CD4-positive, alpha-beta T cell treated with Interleukin-15 for 4 hours (primary cell): ENCODE measurements around the gene HRH2.

Experiments
- DNase-seq: peaks from one replicate; pipeline ENCODE4 v3.0.0-alpha.2; 2020; ENCODE audit warnings: low spot score

The HRH2 gene

DNA sequence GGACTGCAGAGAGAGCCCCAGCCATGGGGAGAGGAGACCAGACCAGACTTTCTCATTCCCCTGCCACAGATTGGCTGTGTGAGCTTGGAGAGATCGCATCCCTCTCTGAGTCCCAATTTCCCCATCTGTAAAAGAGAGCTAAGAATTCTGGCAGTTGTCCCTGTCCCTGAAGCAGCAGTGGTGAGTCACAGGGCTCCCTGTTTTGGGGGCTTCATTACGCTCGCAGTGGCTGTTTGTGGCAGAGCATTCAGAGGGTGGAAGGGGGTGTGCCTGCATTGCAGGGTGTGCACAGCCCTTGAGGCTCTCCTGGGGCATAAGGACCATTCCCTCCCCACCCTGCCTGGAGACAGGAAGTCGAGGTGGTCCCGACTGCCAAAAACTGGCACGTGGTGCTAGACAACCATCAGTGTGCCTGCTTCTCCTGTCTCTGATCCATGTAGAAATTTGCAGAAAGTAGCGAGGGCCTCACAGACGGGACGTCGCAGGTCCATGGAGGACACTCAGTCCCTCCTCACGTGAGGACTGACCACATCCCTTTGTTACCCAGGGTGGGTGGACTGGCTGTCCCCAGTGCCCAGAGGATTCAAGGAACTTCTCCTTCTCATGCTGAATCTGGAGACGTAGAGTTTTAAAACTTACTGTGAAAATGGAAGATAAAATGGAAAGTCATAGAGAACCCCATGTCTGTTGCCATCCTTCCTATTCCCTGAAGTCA, 35.3 kb downstream of the HRH2 start:
- DNase-seq: no peak

DNA sequence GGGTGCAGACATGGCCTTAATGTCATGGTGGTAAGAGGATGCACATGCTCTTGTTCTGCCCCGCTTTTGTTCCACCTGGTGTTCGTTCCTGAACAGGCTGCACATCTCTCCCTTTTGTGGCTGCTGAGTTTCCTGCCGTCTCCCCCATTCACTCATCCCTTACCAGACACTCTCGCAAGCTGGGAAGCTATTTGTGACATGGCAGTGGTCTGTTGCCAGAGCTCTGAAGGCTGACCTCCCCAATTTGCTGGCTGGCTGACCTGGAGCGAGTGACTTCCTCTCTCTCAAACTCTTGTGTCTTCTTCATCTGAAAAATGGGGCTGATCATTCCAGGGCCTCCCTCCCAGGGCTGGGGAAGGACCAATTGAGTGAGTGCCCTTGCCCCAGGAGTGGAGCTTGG, 35.9 kb downstream of the HRH2 start:
- DNase-seq: no peak

DNA sequence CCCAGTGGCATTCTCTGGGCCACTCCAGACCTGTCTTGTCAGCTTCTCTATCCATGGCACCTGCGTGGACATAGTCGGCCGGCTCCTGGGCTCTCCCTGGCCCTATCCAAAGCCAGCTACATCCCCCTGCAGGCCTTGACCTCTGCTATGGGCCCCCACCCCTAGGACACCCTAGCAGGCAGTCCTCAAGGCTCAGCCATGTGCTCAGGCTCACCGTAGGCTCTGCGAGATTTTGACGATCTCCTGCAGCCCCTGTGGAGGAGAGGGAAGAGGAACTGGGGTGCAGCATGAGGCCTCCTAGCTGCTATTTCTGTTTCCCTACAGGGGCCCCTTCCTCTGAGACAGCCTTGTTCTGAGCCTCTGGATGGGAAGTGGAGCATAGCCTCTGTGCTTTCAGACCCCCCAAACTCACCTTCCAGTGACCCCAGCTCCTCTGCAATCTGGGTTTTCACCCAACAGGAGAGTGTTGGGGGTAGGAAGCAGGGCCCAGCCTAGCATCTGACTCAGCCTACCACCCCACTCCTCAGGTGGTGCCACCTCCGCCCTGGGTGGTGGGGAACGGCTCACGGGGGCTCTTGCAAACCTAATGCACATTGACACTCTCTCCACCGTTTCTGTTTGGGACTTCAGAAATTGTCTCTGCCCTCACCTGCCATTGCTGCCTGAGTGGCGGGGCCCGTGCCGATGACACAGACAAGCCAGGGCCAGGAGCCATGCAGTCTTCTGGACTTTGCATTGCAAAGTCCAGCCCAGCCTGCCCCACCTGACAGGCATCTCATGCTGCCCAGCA, 36.7 kb downstream of the HRH2 start:
- DNase-seq: no peak

DNA sequence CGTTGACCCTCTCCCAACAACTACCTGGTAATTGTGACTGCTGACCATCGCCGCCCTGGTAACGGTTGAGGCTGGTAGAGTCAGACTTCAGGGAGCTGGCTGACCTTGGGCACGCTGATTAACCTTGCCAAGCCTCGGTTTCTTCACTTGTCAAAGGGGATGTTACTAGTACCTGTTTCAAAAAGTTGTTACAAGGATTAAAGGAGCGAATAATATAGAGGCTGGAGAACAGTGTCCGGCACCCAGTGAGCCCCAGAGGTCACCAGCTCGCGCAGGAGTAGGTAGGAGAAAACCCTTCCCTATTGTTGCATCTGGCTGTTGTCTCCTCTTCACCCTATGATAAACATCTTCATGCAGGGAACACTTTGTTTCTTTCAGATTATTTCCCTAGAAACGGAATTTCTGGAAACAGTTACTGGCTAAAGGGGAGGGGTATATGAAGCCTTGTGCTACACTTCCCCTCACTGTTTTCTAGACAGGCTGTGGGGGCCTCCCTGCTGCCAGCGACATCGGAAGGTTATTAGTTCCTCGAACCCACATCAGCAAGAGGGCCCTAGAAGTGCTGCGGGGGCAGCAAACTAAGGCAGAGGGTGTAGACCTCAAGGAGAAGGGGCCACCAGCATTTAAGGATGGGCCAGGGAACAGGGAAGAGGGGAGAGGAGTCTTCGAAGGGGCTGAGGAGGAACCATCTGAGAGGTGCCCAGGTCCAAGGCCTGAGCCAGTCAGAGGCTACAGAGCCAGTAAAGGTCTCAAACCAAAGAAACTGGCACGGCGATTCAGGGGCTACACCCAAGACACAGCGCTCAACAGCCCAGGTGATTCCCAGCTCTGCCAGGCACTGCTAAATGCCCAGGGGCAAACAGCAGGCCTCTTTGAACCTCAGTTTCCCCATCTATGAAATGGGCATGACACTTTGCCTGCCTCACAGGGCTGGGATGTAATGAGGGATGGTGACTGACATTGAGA, 37.6 kb downstream of the HRH2 start:
- DNase-seq: no peak

DNA sequence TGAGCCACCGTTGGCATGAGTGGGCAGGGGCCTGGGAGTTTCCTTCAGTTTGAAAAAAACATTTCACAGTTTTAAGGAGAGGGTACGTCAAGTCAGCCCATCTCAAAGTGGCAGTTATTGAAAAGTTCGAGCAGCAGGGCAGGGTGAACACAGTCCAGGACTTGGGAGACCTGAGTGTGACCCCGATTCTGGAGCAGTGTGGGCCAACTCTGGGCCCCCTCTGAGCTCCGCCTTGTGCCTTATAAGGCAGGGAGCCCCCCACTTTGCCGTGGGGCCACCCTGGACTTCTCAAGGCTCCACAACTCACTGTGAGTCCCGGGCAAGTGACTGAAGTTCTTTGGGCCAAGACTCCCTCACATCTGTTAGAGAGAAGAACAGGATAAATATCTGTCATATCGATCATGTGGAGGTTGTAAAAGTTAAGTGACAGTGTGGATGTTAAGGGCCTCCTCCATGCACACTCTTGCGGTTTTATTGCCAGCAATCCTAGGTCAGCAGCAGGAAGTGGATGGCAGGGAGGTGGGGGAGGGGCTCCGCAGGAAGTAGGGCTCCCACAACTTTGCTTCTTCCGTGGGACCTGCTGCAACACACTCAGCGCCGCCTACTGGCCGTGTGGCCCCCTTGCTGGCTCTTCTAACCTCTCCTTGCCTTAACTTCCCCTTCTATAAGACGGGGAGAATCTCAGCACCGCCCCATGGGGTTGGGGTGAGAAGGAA, 38.4 kb downstream of the HRH2 start:
- DNase-seq: peak; percentile 59

DNA sequence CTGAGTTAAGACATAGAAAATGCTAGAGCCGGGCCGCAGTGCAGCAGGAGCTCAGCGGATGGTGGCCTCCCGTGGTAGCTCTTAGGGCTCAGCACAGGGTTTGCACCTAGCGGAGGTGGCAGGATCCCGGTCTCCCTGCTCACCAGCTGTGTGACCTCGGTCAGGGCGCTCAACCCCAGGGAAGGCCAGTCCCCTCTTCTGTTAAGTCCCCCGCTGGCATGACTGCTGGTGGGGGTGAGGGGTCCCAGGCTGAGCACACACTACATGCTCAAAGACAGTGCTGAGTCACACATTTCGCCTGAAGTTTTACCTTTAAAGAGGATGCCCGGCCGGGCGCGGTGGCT, 39.0 kb downstream of the HRH2 start:
- no peak for DNase-seq

DNA sequence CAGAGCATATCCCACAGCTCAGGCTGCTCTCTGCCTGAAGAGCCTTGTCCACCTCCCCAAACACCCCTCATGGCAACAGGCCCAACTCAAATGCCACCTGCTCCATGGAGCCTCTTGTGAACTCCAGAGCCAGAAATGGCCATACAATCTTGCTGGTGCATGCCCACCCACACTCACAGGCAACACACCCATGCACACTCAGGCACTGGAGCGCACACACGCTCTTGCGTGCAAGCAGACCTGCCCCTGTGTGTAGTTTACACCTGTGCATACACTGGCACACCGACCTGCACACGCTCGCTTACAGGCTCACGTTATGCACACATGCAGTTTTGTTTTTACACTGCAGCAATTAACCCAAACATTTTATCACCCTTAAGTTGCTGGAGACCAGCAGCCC, 40.0 kb downstream of the HRH2 start:
- no peak for DNase-seq

DNA sequence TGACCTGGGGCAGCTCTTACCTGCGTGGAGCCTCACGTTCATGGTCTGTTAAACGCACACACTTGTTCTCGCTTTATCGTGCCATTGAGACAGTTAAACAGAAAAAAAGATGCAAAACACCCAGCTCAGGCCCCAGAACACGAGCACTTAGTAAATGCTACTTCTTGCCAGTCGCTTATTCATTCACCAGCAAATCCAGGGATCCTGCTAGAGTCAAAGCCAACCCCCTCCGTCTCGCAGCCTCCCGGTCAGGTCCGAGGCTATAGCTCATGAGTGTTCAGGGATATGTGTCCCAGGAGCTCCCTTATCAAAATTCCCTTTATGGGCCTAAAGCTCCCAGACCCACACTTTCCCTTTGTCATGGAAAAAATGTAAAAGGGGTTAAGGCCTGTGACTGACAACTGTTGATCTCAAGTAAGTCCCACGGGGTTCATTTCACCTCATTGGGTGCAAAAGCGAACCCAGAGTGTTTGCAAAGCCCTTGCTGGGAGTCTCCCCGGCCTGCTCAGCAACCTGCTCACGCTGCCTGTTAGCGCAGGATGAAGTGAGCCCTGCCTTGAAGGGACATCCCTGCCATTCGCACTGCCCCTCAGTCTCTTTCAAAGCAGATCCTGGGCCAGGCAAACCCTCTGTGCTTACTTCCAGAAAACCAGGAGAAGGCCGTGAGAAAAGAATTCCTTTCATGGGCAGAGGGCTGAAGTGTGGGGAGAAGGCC, 40.7 kb downstream of the HRH2 start:
- DNase-seq: no peak

DNA sequence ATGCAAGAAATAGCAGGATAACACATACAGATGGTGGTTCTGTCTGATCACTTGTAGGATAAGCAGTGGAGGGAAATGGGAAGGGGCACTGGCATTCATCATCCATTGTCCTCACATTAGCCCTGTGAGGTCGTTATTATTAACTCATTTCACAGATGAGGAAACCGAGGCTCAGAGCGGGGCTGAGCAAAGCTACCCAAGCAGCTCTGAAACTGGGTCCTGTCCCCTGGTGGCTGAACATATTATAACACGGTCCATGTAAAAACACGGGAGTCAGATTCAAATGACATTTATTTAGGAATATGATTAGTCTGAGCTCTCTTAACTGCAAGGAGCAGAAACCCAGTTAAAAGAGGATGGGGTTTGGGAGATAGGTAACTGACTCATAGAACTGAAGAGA, 43.1 kb downstream of the HRH2 start:
- DNase-seq: no peak

DNA sequence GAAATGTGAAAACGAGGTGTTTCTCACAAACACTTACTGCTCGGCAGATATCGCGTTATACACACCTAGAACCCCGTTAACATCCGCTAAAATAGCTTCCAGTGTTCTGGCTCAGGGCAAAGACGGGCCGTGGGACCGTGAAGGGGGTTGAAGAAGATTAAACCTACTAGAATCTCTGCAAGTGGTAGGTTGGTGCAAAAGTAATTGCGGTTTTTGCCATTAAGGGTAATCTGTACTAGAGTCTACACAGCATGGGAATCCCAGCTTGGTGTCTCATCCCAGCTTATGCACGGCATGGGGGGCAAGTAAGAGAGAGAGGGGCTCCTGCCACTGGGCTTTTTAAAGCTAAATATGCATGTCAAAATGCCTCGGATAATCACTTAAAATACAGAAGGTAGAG, 43.9 kb downstream of the HRH2 start:
- DNase-seq: no peak

DNA sequence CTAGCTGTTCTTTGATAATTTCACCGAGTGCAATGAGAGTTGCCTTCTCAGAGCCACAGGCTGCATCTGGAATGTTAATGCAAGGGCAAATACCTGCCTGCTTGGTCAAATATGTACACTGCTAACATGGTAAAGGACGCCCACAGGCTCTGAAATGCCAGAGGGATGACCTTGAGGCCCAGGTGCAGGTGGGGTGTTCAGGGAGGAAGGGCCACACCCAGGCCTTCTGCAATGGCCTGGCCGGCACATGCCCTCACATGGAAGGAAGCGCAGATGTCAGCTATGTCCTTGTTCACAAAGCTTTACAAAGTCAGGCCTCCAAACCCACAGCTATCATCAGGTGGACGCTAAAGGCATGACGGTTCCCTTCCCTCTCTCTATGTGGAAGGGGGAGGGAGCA, 48.6 kb downstream of the HRH2 start:
- no peak for DNase-seq

DNA sequence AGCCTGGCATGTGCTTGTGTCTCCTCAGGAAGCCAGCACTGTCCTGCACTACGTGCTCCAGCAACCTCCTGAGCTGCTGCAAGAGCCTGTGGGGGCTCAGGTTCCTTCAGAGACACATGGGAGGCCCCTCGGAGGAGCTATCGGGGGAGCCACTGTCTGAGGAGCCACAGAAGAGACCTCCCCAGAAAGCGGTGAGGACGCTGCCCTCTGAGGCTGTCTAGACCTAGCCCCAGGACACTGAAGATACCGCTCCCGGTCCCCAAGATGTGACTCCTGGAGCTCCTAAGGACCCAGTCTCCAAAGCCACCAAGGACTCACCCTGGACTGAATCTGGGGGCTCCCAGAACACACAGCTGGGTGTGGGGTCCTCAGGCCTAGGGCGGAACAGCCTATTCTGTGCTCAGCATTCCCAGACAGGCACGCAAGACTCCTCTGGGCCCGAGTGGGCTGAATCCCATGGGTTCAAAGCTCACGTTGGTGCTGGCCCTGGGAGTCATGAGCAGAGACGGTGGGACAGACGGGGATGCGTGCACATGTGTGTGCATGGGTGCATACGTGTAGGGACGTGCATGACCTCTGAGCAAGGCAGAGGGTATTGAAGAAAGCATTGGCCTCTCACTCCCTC, 50.0 kb downstream of the HRH2 start:
- no peak for DNase-seq

DNA sequence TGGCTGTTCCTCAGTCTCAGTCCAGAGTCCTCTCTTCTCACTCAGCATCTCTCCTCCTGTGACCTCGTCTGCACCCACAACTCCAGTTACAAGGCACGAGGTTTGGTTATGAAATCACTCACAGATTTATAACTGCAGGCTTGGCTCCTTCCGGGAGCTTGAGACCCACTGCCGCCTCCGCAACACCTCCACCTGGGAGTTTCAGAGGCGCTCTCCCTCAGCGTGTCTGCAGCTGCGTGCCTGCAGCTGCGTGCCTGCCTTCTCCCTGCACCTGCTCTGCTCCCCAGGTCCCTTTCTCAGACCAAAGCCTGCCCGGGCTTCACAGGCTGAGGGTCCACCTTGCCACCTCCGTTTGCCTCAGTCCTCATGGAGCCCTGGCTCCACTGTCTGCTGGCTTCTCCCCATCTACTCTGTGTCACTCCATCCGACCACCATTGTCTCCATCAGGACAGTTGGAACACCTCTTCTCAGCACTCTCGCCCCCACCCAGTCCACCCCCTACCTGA, 51.5 kb downstream of the HRH2 start:
- DNase-seq: no peak

DNA sequence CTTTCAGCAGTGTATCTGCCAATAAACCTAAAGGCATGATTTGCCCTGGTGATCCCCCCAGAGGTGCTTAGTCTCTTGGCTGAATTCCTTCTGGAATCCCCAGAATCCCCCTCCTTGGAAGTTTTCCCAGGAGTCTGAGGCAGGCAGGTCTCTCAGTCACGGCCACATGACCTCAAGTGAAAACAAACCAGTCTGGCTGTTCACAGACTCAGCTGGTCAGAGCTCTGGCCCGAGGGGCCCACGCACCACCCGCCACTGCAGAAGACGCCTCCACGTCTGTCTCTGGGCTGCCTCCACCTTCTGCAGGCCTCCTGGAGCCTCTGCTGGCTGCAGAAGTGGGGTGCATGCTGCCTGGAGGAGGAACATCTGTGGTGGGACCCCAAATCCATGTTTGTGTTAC, 52.5 kb downstream of the HRH2 start:
- no peak for DNase-seq

DNA sequence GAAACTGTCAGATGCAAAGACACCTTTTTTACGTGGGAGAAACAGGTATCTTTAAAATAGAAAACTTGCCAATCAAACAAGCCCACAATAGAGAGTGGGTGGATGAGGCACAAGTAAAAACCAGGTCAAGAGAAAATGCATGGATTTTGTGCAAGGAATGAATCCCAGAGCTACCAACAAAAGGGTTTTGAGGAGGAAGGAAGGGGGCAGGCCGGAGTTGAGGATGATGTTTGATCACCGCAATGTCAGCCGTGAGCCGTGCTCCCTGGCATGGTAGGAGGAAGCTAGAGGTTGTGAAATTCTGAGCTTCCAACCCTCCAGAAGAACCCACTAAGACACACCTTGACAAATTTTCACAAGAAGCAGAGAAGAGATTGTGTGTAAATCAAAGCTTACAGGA, 53.2 kb downstream of the HRH2 start:
- no peak for DNase-seq

DNA sequence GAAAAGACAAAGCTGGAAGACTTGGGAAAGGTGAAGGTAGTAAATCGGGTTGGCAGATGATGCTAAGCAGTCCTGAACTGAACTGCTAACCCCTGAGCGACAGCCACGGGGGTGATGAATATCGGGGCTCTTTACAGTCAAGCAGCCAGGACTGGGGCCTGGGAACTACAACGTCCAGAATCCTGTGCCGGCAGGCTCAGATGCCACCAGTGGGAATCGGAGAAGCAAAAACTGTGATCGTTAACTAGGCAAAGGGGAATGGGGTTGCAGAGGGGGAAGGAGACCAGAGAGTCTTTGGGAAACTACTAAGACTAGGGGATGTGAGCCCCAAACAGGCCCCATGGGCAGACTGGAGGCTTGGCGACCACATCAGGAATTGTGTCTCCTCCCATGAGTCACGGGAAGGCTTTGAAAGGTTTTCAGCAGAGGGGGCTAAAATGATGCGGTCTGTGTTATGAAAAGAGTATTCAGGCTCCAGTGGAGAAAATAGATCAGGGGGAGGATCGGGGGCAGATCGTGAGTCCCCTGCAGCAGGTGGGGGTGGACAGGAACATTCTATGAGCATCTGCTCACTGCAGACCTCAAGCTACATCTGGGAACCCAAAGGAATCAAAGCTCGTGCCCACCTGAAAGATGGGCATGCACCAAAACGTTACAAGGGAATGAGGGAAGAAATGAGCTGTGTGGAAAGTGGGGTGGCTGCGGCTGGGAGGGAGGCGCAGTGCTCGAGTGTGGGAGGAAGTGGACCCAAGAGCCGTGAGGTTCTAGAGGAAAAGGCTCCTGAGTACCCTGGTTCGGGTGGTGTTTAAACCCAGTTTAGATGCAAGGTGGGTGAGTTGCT, 53.8 kb downstream of the HRH2 start:
- no peak for DNase-seq

DNA sequence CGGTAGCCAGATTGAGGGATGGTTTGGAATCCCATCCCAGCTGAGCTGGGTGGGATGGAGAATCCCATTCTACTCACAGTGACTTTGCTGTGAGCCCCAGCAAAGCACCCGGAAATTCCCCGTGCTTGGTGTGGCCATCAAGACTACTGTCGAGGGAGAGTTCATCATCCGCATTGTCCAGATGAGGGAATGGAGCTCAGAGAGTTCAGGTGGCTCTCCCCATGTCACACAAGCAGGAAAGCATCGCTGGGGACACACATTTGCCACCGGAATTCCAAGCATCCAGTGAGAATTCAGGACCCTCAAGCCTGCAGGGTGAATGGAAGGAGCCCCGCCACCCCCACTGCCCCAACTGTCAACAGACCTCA, 54.4 kb downstream of the HRH2 start:
- no peak for DNase-seq

DNA sequence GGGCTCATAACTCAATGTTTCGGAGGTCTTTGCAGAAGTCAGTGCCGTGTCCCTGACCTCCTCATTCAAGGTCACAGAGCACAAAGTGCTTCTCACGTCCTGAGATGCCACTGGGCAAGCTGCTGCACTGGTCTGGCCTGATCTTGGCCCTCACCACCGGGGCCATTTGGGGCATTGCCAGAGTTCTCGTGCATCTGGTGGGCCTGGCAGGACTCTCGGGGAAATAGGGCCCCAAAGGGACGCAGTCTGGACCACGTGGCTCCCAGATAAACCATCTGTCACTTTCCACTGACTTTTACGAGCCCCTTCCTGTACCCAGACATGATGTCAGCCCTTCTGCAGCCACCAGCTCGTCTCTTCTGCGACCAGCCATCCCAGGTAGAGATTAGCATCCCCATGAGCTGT, 54.8 kb downstream of the HRH2 start:
- DNase-seq: no peak

DNA sequence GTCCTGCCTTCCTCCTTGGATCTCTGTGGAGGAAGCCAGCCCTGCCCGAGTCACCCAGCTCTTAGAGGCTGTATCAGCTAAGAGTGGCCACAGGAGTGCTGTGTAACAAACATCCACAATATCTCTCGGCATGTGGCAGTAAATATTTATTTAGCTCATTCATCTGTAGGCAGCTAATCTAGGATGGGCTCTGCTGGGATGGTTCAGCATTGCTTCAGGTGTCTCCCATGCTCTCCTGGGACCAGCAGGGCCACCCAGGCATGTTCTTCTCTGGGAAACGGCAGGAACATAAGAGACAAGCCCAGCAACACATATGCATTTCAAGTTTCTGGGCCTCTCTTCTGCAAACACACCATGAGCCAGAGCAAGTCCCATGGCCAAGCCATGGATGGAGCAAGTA, 56.1 kb downstream of the HRH2 start:
- DNase-seq: no peak
